Measurements from ENCODE around the gene OTX2.

DNA sequence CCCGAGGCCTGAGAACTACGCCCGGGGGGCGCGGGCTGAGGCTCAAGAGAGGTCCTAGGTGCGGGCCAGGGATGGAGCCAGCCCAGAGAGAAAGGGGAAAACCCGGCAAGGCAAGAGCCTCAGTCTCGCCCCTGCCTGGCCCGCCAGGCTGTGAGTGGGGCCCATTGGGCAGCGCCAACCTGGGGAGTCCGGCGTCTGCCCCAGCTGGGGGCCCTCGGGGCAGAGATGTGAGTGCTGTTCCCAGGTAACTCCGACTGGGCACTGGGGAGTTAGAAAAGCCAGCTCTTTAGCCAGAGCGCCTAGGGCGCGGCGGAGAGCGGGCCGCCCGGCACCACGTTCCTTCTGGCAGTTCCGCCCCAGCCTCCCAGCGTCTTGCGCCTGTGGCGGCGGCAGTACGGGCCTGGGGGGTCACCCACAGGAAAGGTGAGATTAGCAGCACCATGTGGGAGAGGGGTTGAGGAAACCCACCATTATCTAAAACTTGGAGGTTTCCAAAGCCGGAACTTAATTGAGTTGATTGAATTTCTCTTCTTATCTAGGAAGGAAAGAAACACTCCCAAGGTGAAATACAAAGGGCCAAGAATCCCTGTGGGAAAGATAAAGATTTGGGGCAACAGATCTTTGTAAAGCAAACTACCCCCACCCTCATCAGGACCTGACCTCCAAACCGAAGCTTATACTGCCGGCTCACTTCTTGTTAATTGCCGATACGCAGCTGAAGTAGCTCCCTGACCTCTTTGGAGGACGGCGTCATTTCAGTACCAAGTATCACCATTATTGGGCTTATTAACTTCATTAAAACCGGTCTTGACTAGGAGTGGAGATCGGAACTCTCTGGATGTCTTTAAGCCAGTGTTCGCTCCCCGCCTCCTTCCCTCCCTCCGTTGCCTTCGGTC, 11.6 kb downstream of the OTX2 start:
- TF ChIP-seq GATA2 (IDR thresholded peaks at IDR 0.05; ENCODE audit: low read depth, low read length) (no peak), GATA3 (IDR thresholded peaks at IDR 0.05; ENCODE audit: low read depth, low read length) (no peak)
